ENCODE results near the gene PCDHGA9.
"Not testable (repeated sequence)": the region's sequence is repeated elsewhere in the genome, so short reads cannot be mapped to it uniquely, and the experiment has no call there.

Gene PCDHGA9

GRCh38 chr5:141382469-141383294, 19.9 kb upstream of the PCDHGA9 start, which contains the start of gene PCDHGA7:
PCDHGA7 (plus strand) TSS chr5:141382742; CDS start chr5:141382900, 158 bp downstream.
- no peak for DNase-seq
- intact Hi-C loops (cut with DNase I) = no loop called here

GRCh38 chr5:141383345-141383744, 19.2 kb upstream of the PCDHGA9 start:
- intact Hi-C loops (cut with DNase I) = no loop called here
- DNase-seq = no peak

- no peak for DNase-seq
- intact Hi-C loops (cut with DNase I) = no loop called here
These were observed 17.9 kb upstream of the PCDHGA9 start for GRCh38 chr5:141384471-141385267.

GRCh38 chr5:141387557-141388311, 14.8 kb upstream of the PCDHGA9 start, which contains the start of gene PCDHGB4:
PCDHGB4 (plus strand) TSS chr5:141387698; CDS start chr5:141387885, 187 bp downstream.
- peak in 1 of 42 donors; percentile 33 for DNase-seq
- intact Hi-C loops (cut with DNase I) = not testable (repeated sequence)

GRCh38 chr5:141388661-141389060, 13.9 kb upstream of the PCDHGA9 start:
- no peak for DNase-seq
- intact Hi-C loops (cut with DNase I) = no loop called here

GRCh38 chr5:141389153-141390042, 13.2 kb upstream of the PCDHGA9 start:
- DNase-seq = peak in 1 of 42 donors; percentile 31
- intact Hi-C loops (cut with DNase I) = no loop called here

- intact Hi-C loops (cut with DNase I) = no loop called here
- DNase-seq = peak in 1 of 42 donors; percentile 28
These were observed 10.0 kb upstream of the PCDHGA9 start, which contains the start of gene PCDHGA8 for GRCh38 chr5:141392429-141393198. PCDHGA8 (plus strand) TSS chr5:141392633; CDS start chr5:141392814, 181 bp downstream.

- DNase-seq = peak in 1 of 42 donors; percentile 17
- intact Hi-C loops (cut with DNase I) = no loop called here
These were observed 9.3 kb upstream of the PCDHGA9 start for GRCh38 chr5:141393267-141393666.

- intact Hi-C loops (cut with DNase I) = not testable (repeated sequence)
- DNase-seq = peak in 1 of 42 donors; percentile 13
These were observed 8.0 kb upstream of the PCDHGA9 start for GRCh38 chr5:141394401-141395187.

- intact Hi-C loops (cut with DNase I) = not testable (repeated sequence)
These were observed 4.6 kb upstream of the PCDHGA9 start, which contains the start of gene PCDHGB5 for GRCh38 chr5:141397756-141398551. PCDHGB5 (plus strand) TSS chr5:141397947; CDS start chr5:141398128, 181 bp downstream.

GRCh38 chr5:141398608-141399007, 4.0 kb upstream of the PCDHGA9 start:
- intact Hi-C loops (cut with DNase I) = no loop called here
- DNase-seq = peak in 1 of 42 donors; percentile 16

More at GRCh38 chr5:141397756-141398551, 4.6 kb upstream of the PCDHGA9 start, which contains the start of gene PCDHGB5:
- peak in 10 of 42 donors; percentile 19 to 59 (median 49) for DNase-seq

GRCh38 chr5:141399555-141400258, 2.9 kb upstream of the PCDHGA9 start:
- DNase-seq = peak in 1 of 42 donors; percentile 24
- intact Hi-C loops (cut with DNase I) = no loop called here

- peak in 1 of 42 donors; percentile 18 for DNase-seq
- intact Hi-C loops (cut with DNase I) = no loop called here
These were observed 809 bp downstream of the PCDHGA9 start for GRCh38 chr5:141403387-141403786.

GRCh38 chr5:141407790-141408505, 5.4 kb downstream of the PCDHGA9 start, which contains the start of gene PCDHGB6:
PCDHGB6 (plus strand) TSS chr5:141408021; CDS start chr5:141408203, 182 bp downstream.
- intact Hi-C loops (cut with DNase I) = not testable (repeated sequence)
- DNase-seq = peak in 3 of 42 donors; percentile 36 to 55 (median 45)
